ENCODE data around the gene SOS2. TPM values are rescaled to one million over a fixed set of nuclear protein-coding genes. Genes with fewer than 3 reads are reported as not detected.

Gene SOS2
- total RNA-seq, result 10 to 100 TPM; 38.7 to 40.2 TPM

GRCh38 chr14:50231475-50232275 lies at the start of gene SOS2:
Gene SOS2 (minus strand): TSS chr14:50231578. CDS start chr14:50231283, 295 bp downstream.
- TF ChIP-seq CTCF (IDR thresholded peaks at IDR 0.05), result no peak
- Histone ChIP-seq H3K27ac (peak within 1 kb of the TSS; percentile 96 to 97), H3K4me3 (peak within 1 kb of the TSS; percentile 82), H3K36me3 (no peaks in the 10 kb centered on the region), H3K9me3 (no peaks in the 10 kb centered on the region), H3K4me1 (ENCODE audit: control insufficient read depth in 1 of 2, low read depth in 2 of 2) (peaks cover 28 to 53% of the 10 kb centered on the region in 2 donors), H3K27me3 (replicated peaks; ENCODE audit: insufficient read depth) (no peaks in the 10 kb centered on the region)
- peak; percentile 56 for DNase-seq (ENCODE audit: low spot score)
- peak; percentile 80 for ATAC-seq (ENCODE audit: insufficient number of reproducible peaks, low FRiP score, low read depth)

GRCh38 chr14:50272498-50272897 lies 41.1 kb upstream of the SOS2 start:
- Histone ChIP-seq H3K36me3 (no peaks in the 10 kb centered on the region), H3K27me3 (replicated peaks; ENCODE audit: insufficient read depth) (no peaks in the 10 kb centered on the region), H3K9me3 (no peaks in the 10 kb centered on the region), H3K4me1 (ENCODE audit: control insufficient read depth in 1 of 2, low read depth in 2 of 2) (no peaks in the 10 kb centered on the region), H3K4me3 (no peak overlapping the region), H3K27ac (no peak overlapping the region)
- no peak for TF ChIP-seq CTCF (IDR thresholded peaks at IDR 0.05)
- DNase-seq (ENCODE audit: low spot score) (no peak), ATAC-seq (ENCODE audit: insufficient number of reproducible peaks, low FRiP score, low read depth) (no peak)

GRCh38 chr14:50270932-50271331 lies 39.6 kb upstream of the SOS2 start:
- TF ChIP-seq CTCF (IDR thresholded peaks at IDR 0.05), result no peak

GRCh38 chr14:50265029-50265428 lies 33.7 kb upstream of the SOS2 start:
- H3K9me3 ChIP-seq, result no peaks in the 10 kb centered on the region
- no peak for TF ChIP-seq CTCF (IDR thresholded peaks at IDR 0.05)
- no peak overlapping the region for H3K4me3 ChIP-seq
- ATAC-seq (ENCODE audit: insufficient number of reproducible peaks, low FRiP score, low read depth) (no peak), DNase-seq (ENCODE audit: low spot score) (no peak)
- H3K36me3 ChIP-seq, result no peaks in the 10 kb centered on the region
- no peak overlapping the region for H3K27ac ChIP-seq
- H3K27me3 ChIP-seq (replicated peaks; ENCODE audit: insufficient read depth), result no peaks in the 10 kb centered on the region
- no peaks in the 10 kb centered on the region for H3K4me1 ChIP-seq (ENCODE audit: control insufficient read depth in 1 of 2, low read depth in 2 of 2)

More at GRCh38 chr14:50270932-50271331, 39.6 kb upstream of the SOS2 start:
- H3K4me1 ChIP-seq (ENCODE audit: control insufficient read depth in 1 of 2, low read depth in 2 of 2), result no peaks in the 10 kb centered on the region
- H3K27me3 ChIP-seq (replicated peaks; ENCODE audit: insufficient read depth), result no peaks in the 10 kb centered on the region
- ATAC-seq (ENCODE audit: insufficient number of reproducible peaks, low FRiP score, low read depth) (no peak), DNase-seq (ENCODE audit: low spot score) (no peak)
- H3K9me3 ChIP-seq, result no peaks in the 10 kb centered on the region
- no peak overlapping the region for H3K4me3 ChIP-seq
- no peak overlapping the region for H3K27ac ChIP-seq
- no peaks in the 10 kb centered on the region for H3K36me3 ChIP-seq

DNA sequence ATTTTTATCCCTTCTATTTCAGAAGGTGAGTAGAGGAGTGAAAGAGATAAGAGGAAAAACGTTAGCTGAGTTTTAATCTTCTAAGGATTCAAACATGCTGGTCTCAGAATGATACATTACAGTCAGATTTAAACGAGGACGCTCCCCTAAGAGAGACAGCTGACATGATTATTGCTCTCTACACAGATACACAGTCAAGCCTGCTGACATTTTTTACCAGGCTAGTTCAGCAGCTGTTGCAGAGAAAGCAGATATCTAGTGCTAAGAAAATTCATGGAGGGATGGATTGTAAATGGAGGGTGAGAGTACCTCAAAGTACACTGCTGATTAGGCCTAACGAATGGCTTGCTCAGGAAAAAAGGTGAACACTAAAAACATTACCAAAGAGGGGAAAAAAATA lies 31.9 kb upstream of the SOS2 start:
- Histone ChIP-seq H3K4me3 (no peak overlapping the region), H3K27ac (no peak overlapping the region), H3K9me3 (no peaks in the 10 kb centered on the region), H3K36me3 (no peaks in the 10 kb centered on the region), H3K4me1 (ENCODE audit: control insufficient read depth in 1 of 2, low read depth in 2 of 2) (no peaks in the 10 kb centered on the region), H3K27me3 (replicated peaks; ENCODE audit: insufficient read depth) (no peaks in the 10 kb centered on the region)
- no peak for TF ChIP-seq CTCF (IDR thresholded peaks at IDR 0.05)
- no peak for ATAC-seq (ENCODE audit: insufficient number of reproducible peaks, low FRiP score, low read depth)
- DNase-seq (ENCODE audit: low spot score), result no peak

Measured in thoracic aorta (tissue), 2 donors.